Left ventricle myocardium inferior (tissue), 1 donor: Measurements from ENCODE around the gene FAAP20. TPM values are rescaled to one million over a fixed set of nuclear protein-coding genes. Genes with fewer than 3 reads are reported as not detected.

Source experiments
- DNase-seq: peaks from one replicate; pipeline ENCODE4 v3.0.0-alpha.2; 2020
- H3K27ac ChIP-seq: fragments of 200-600 bp; replicated peaks from 2 replicates; pipeline ENCODE4 v1.8.0; 2021
- H3K27me3 ChIP-seq: fragments of 200-600 bp; 2 replicates; pipeline ENCODE4 v1.8.0; 2021; ENCODE audit warnings: low read depth
- H3K36me3 ChIP-seq: fragments of 200-600 bp; 2 replicates; pipeline ENCODE4 v1.8.0; 2021
- H3K4me1 ChIP-seq: fragments of 200-600 bp; 2 replicates; pipeline ENCODE4 v1.8.0; 2021
- H3K4me3 ChIP-seq: fragments of 200-600 bp; 2 replicates; pipeline ENCODE4 v1.8.0; 2021; ENCODE audit warnings: mild to moderate bottlenecking, moderate library complexity
- H3K9me3 ChIP-seq: fragments of 200-600 bp; replicated peaks from 2 replicates; pipeline ENCODE4 v1.8.0; 2021
- intact Hi-C: fragments of 100-400 bp; cut with micrococcal nuclease; formaldehyde crosslinking; loops from one replicate; pipeline ENCODE4 v1.11.0; 2022
- total RNA-seq: library from RNA; stranded (reverse); fragmentation: NEBNext Ultra II Directional; extraction: Animal tissue kit (Norgen Biotek cat#: 25700); gene quantifications from one replicate; pipeline ENCODE4 v1.2.1, GENCODE V29; 2021
- TF ChIP-seq, protein P1 (sequence below): fragments of 200-600 bp; IDR thresholded peaks from 2 replicates; pipeline ENCODE4 v1.8.0; 2021; ENCODE audit warnings: antibody characterized with exemption, mild to moderate bottlenecking, borderline replicate concordance
- donor health status: DM: no; HTN: yes; CAD: no; lungs with severe emphysema.

FAAP20 gene
- total RNA-seq, 1 donor from 2014 or later, result 37.0 TPM

DNA sequence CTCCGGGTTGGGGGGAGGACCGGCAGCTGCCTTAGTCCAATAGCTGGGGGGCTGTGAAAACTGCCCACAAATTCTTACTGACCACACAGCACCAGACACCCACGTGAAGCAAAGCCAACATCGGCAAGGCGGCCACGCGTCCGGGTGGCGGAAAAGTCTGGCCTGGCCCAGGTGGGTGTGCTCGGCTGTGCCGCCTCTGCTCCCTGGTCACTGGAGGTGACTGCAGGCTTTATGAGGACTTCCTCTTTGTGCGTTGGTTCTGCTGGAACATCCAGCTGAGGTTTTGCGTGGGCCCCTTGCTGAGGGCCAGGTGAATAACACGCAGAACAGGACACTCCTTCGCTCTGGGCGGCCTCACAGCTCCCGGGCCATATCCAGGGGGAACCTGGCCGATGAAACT, 35.4 kb downstream of the FAAP20 start:
- TF ChIP-seq, protein P1, sequence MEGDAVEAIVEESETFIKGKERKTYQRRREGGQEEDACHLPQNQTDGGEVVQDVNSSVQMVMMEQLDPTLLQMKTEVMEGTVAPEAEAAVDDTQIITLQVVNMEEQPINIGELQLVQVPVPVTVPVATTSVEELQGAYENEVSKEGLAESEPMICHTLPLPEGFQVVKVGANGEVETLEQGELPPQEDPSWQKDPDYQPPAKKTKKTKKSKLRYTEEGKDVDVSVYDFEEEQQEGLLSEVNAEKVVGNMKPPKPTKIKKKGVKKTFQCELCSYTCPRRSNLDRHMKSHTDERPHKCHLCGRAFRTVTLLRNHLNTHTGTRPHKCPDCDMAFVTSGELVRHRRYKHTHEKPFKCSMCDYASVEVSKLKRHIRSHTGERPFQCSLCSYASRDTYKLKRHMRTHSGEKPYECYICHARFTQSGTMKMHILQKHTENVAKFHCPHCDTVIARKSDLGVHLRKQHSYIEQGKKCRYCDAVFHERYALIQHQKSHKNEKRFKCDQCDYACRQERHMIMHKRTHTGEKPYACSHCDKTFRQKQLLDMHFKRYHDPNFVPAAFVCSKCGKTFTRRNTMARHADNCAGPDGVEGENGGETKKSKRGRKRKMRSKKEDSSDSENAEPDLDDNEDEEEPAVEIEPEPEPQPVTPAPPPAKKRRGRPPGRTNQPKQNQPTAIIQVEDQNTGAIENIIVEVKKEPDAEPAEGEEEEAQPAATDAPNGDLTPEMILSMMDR, result no peak
- Histone ChIP-seq H3K27me3 (no peaks in the 10 kb centered on the region), H3K4me3 (no peak overlapping the region), H3K27ac (no peak overlapping the region), H3K36me3 (no peaks in the 10 kb centered on the region), H3K9me3 (no peaks in the 10 kb centered on the region), H3K4me1 (peaks cover 11% of the 10 kb centered on the region)
- no peak for DNase-seq
- intact Hi-C loops, result no loop called here

DNA sequence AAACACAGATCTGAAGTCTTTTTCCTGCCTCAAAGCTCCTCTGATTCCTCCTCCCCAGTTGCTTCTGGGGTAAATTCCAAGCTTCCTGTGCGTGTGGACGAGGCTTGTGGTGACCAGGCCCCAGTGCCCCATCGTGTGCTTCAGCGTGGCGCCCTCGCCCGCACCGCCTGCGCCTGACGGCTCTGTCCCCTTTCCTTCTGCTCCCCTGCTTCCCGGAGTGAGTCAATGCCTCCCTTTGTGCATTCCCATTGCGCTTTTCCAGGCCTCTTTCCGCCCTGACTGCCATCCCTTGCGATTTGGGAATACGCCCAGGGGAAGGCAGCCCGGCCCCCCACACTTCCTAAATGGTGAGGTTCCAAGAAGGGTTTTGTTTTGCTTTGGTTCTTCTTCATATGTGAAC, 36.3 kb downstream of the FAAP20 start:
- no peak for DNase-seq
- Histone ChIP-seq H3K27ac (no peak overlapping the region), H3K4me1 (peaks cover 11% of the 10 kb centered on the region), H3K4me3 (no peak overlapping the region), H3K9me3 (no peaks in the 10 kb centered on the region), H3K27me3 (no peaks in the 10 kb centered on the region), H3K36me3 (no peaks in the 10 kb centered on the region)
- TF ChIP-seq, protein P1, result no peak
- intact Hi-C loops, result no loop called here

DNA sequence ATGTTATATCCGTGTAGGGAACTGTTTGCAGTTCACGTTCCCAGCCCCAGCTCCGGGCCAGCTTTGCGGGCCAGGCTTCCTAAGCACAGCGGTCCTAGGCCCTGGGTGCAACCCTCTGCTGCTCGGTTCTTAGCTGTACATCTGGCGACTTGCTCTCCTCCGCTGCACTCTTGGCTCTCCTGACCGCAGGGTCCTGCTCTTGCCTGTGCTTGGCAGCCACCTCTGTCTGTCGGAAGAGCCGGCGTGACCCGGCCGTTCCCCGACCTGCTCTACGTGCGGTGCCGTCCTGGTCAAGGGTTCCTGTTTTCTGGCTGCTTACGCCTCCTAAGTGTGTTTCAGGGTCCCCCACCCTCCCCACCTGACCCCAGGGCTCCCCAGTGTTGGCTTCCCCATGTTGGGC, 36.7 kb downstream of the FAAP20 start:
- TF ChIP-seq, protein P1, result no peak
- Histone ChIP-seq H3K9me3 (no peaks in the 10 kb centered on the region), H3K27me3 (no peaks in the 10 kb centered on the region), H3K36me3 (no peaks in the 10 kb centered on the region), H3K27ac (no peak overlapping the region), H3K4me1 (peaks cover 11% of the 10 kb centered on the region), H3K4me3 (no peak overlapping the region)
- intact Hi-C loops, result no loop called here
- DNase-seq, result no peak

- Histone ChIP-seq H3K36me3 (no peaks in the 10 kb centered on the region), H3K27ac (no peak overlapping the region), H3K4me3 (no peak overlapping the region), H3K9me3 (no peaks in the 10 kb centered on the region), H3K4me1 (peaks cover 11% of the 10 kb centered on the region), H3K27me3 (no peaks in the 10 kb centered on the region)
- no peak for DNase-seq
- intact Hi-C loops, result no loop called here
- TF ChIP-seq, protein P1, result no peak
These were observed 37.7 kb downstream of the FAAP20 start for GRCh38 chr1:2156866-2157265.

DNA sequence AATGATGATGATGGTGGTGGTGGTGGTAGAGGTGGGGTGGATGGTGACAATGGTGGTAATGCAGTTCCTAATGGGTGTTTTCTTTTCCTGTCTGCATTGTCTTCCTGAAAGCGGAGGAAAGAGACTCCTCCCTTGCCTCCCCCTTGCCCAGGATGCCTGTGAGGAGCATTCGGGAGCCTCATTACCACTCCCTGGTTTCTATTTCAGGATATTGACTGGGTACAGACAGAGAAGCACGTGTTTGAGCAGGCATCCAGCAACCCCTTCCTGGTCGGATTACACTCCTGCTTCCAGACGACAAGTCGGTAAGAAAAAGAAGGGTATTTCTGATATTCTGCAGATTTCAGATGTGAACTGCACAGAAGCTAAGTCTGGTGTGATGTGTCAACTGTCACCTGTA, 38.8 kb downstream of the FAAP20 start:
- Histone ChIP-seq H3K9me3 (no peaks in the 10 kb centered on the region), H3K4me3 (no peak overlapping the region), H3K36me3 (no peaks in the 10 kb centered on the region), H3K27me3 (no peaks in the 10 kb centered on the region), H3K4me1 (peaks cover 11% of the 10 kb centered on the region), H3K27ac (no peak overlapping the region)
- intact Hi-C loops, result no loop called here
- TF ChIP-seq, protein P1, result no peak
- DNase-seq, result no peak

DNA sequence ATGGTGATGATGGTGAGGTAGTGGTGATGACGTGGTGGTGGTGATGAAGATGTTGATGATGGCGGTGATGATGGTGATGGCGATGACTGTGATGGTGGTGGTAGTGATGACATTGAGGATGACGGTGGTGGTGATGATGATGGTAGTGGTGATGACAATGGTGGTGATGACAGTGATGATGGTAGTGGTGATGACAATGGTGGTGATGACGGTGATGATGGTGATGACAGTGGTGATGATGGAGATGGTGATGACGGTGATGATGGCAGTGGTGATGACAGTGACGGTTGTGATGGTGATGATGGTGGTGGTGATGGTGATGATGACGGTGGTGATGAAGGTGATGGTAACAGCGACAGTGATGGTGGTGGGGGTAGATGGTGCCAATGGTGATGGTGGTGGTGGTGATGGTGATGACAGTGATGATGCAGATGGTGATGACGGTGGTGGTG, 39.4 kb downstream of the FAAP20 start:
- no peaks in the 10 kb centered on the region for H3K27me3 ChIP-seq
- peaks cover 11% of the 10 kb centered on the region for H3K4me1 ChIP-seq
- no peaks in the 10 kb centered on the region for H3K9me3 ChIP-seq
- H3K4me3 ChIP-seq, result no peak overlapping the region
- no peak for DNase-seq
- intact Hi-C loops, result no loop called here
- H3K36me3 ChIP-seq, result no peaks in the 10 kb centered on the region
- H3K27ac ChIP-seq, result no peak overlapping the region
- TF ChIP-seq, protein P1, result no peak
